Mononuclear cell (primary cell): Measurements from ENCODE around the gene TPSD1. TPM values are rescaled to one million over a fixed set of nuclear protein-coding genes. Genes with fewer than 3 reads are reported as not detected.
"Not testable (repeated sequence)": the region's sequence is repeated elsewhere in the genome, so short reads cannot be mapped to it uniquely, and the experiment has no call there.

Experiments
- H3K27me3 ChIP-seq: 2 replicates; pipeline ENCODE4 v1.6.0; 2011; ENCODE audit warnings: low read length, control low read depth; ENCODE audit not compliant: insufficient read depth
- H3K4me1 ChIP-seq: 2 replicates; pipeline ENCODE4 v1.5.1; 2011; ENCODE audit warnings: mild to moderate bottlenecking, low read length, control low read depth; ENCODE audit not compliant: insufficient read depth
- H3K4me3 ChIP-seq: 2 replicates; pipeline ENCODE4 v1.5.1; 2011; ENCODE audit warnings: mild to moderate bottlenecking, low read length, moderate library complexity
- H3K9me3 ChIP-seq: 2 replicates; pipeline ENCODE4 v1.5.1; 2011; ENCODE audit warnings: low read depth, mild to moderate bottlenecking, control low read depth, low read length
- total RNA-seq: library from RNA; depleted of rRNA; stranded (reverse); fragments of >200 nt; gene quantifications from one replicate; pipeline ENCODE4 v1.2.3, GENCODE V29; 2012

Gene TPSD1
- total RNA-seq, 1 donor: not detected

DNA sequence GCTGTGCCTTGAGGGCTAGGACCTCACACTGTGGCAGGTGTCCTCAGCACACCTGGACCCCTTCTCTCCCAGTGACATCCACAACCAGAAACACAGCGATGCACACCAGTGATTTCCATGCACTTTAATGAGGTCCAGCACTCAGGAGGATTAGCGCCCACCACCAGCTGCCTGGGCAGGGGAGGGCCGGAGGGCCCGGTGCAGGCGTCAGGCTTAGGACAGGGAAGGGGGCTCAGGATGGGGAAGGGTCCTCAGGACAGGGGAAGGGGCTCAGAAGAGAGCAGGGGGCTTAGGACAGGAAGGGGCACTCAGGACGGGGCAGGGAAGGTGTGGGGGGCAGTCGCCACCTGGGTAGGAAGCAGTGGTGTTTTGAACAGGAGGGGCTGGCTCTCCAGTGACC lies 27.6 kb upstream of the TPSD1 start:
- not testable (repeated sequence) for H3K27me3 ChIP-seq, H3K9me3 ChIP-seq, H3K4me3 ChIP-seq, H3K4me1 ChIP-seq

DNA sequence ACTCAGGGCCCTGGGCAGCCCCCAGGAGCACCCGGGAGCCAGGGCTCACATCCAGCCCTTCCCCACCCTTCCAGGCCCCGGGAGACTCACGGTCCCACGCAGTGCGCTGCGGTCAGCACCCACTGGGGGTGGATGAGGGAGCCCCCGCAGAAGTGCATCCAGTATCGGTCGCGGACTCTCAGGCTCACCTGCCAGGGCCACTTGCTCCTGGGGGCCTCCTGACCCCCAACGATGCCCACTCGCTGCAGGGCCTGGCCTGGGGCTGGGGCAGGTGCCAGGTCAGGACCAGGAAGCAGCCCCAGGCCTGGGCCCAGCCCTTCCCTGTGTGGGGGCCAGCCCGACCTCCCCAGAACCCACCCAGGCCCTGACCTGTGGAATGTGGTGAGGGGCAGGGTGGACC lies 26.4 kb upstream of the TPSD1 start:
- not testable (repeated sequence) for H3K4me3 ChIP-seq, H3K4me1 ChIP-seq, H3K27me3 ChIP-seq, H3K9me3 ChIP-seq

DNA sequence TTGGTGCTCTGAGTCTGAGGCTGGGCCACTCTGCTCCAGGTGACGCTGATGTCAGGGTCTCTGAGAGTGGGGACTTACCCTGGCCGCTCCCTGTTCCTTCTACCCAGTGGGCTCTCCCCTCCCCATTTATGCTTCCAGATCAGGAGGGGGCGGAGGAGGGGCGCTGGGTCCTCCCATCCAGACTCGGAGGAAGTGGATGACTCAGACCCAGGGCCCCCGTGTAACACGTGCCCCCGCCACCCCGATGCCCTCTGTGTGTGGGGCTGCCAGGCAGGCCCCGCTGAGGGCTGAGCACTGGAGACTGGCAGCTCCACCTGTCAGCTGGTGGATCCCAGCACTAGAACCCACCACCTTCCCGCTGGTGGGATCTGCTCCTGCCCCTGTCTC lies 25.8 kb upstream of the TPSD1 start, which contains the start of gene TPSB2:
TSS of gene TPSB2 (minus strand) at position 101 of the 387 bp plus-strand sequence. CDS start 233 bp downstream, outside the sequence.
- not testable (repeated sequence) for H3K4me3 ChIP-seq, H3K27me3 ChIP-seq, H3K9me3 ChIP-seq, H3K4me1 ChIP-seq

DNA sequence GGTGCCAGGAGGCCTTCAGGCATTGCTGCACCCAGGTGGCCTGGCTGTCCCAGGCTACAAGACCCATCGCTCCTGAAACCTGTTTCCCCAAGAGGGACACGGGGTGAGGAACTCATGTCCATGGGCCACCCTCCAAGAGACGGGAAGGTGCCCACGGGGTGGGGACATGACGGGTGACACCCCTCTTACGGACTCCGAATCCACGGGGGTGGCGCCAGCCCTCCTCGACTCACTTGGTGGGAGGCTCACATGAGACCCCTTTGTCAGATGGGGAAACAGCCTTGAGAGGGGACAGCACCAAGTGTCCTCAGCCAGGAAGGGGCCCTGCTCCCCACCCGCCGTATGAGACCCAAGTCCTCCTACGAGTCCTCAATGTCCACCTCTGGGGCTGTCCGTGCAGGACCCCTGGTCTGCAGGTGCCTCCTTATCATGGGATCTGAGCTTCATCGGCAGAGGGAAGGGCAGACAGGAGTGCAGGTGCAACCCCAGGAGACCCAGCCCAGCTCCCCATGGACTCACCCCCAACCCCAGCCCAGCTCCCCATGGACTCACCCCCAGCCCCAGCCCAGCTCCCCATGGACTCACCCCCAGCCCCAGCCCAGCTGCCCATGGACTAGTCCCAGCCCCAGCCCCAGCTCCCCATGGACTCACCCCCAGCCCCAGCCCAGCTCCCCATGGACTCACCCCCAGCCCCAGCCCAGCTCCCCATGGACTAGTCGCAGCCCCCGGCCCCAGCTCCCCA lies 25.2 kb upstream of the TPSD1 start:
- H3K9me3 ChIP-seq, H3K27me3 ChIP-seq, H3K4me1 ChIP-seq, H3K4me3 ChIP-seq: not testable (repeated sequence)

DNA sequence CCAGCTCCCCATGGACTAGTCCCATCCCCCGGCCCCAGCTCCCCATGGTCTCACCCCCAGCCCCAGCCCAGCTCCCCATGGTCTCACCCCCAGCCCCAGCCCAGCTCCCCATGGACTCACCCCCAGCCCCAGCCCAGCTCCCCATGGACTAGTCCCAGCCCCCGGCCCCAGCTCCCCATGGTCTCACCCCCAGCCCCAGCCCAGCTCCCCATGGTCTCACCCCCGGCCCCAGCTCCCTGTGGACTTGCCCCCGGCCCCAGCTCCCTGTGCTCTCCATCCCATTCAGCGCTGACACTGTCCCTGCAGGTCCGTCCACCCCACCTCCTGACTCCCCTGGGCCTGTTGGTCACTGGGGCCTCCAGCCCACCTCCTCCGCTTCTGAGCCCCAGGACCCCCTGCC lies 24.6 kb upstream of the TPSD1 start:
- H3K9me3 ChIP-seq, H3K4me1 ChIP-seq, H3K4me3 ChIP-seq, H3K27me3 ChIP-seq: not testable (repeated sequence)

DNA sequence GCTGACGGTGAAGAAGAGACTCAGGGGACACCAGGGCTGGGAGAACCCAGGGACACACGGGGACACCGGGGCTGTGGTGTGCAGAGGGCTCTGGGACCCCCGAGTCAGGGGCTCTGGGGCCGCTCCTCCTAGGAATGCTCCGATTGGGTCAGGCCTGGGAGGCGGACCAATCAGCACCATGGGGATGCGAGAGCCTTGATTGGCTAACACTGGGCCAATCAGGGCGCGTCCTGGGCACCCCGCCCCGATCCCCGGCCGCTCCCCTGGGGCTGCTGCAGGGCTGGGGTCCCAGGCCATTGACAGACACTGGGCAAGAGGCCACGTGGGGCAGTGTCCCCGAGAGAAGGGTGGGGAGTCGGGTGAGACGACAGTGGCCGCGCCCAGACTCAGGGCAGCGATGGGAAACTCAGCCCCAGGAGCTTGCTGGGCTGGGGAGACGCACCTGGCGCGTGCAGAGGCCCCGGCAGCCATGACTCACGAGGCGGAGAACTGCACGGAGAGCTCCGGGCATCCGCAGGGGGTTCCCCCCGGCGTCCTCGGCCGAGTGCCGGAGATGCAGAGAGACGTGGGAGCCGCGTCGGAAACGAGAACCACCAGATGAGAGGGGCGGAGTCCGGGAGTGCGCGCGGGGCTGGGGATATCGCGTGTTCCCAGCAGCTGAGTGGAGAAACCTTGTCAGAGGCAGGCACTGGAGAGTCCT lies 23.7 kb upstream of the TPSD1 start:
- not testable (repeated sequence) for H3K9me3 ChIP-seq, H3K27me3 ChIP-seq, H3K4me1 ChIP-seq, H3K4me3 ChIP-seq

DNA sequence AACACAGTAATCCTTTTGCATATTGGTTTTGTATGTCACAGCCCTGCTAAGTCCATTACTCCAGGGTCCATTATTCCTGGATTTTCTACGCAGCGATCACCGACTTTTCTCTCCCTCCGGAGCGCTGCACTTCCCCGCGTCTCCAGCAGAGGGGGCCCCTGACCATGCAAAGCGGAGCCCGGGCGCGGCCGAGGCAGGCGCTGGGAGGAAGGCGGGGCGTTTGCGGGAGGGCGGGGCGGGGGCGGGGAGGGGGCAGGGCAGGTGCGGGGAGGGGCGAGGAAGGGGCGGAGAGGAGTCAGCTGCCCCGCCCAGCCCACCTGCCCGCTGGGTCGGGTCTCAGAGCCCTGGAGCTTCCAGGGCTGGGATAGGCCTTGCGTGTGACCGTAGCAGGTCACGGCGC lies 19.2 kb upstream of the TPSD1 start:
- H3K27me3 ChIP-seq, H3K4me1 ChIP-seq, H3K4me3 ChIP-seq, H3K9me3 ChIP-seq: not testable (repeated sequence)

DNA sequence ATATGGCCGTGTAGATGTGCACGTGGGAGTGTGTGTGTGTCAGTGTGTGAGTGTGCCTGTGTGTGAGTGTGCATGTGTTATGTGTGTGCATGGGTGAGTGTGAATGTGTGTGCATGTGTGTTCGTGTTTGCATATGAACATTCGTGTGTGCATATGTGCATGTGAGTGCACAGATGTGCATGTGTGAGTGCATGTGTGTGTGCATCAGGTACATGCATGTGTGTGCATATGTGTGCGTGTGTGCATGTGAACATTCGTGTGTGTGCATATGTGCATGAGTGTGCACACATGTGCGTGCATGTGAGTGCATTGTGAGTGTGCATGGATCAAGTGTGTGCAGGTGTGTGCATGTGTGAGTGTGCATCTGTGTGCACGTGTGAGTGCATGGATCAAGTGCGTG lies 17.9 kb upstream of the TPSD1 start:
- no peaks in the 10 kb centered on the region for H3K4me1 ChIP-seq
- H3K9me3 ChIP-seq: no peaks in the 10 kb centered on the region
- no peak overlapping the region for H3K4me3 ChIP-seq
- H3K27me3 ChIP-seq: no peaks in the 10 kb centered on the region

DNA sequence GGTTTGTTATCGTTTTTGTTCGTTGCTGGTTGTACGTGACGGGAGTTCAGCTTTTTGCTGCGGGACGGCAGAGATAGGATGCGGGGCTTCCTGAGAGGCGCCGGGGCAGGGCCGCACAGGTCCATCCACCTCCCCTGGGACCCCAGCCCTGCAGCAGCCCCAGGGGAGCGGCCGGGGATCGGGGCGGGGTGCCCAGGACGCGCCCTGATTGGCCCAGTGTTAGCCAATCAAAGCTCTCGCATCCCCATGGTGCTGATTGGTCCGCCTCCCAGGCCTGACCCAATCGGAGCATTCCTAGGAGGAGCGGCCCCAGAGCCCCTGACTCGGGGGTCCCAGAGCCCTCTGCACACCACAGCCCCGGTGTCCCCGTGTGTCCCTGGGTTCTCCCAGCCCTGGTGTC lies 17.0 kb upstream of the TPSD1 start:
- not testable (repeated sequence) for H3K4me3 ChIP-seq, H3K4me1 ChIP-seq, H3K27me3 ChIP-seq, H3K9me3 ChIP-seq

DNA sequence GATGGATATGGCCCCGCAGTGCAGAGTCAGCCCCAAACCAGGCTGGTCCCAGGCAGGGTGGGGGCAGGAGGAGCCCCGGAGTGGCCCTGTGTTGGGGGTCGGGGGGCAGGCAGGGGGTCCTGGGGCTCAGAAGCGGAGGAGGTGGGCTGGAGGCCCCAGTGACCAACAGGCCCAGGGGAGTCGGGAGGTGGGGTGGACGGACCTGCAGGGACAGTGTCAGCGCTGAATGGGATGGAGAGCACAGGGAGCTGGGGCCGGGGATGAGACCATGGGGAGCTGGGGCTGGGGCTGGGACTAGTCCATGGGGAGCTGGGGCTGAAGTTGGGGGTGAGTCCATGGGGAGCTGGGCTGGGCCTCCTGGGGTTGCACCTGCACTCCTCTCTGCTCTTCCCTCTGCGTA lies 16.3 kb upstream of the TPSD1 start:
- H3K9me3 ChIP-seq: not testable (repeated sequence)

DNA sequence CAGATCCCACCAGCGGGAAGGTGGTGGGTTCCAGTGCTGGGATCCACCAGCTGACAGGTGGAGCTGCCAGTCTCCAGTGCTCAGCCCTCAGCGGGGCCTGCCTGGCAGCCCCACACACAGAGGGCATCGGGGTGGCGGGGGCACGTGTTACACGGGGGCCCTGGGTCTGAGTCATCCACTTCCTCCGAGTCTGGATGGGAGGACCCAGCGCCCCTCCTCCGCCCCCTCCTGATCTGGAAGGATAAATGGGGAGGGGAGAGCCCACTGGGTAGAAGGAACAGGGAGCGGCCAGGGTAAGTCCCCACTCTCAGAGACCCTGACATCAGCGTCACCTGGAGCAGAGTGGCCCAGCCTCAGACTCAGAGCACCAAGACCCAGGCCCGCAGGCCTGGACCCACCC lies 15.4 kb upstream of the TPSD1 start, which contains the start of gene TPSAB1:
TSS of gene TPSAB1 (plus strand) at position 270 of the 400 bp plus-strand sequence. CDS start 234 bp downstream, outside the sequence.
- H3K4me1 ChIP-seq, H3K9me3 ChIP-seq, H3K4me3 ChIP-seq, H3K27me3 ChIP-seq: not testable (repeated sequence)

More for the DNA sequence above, 16.3 kb upstream of the TPSD1 start:
- not testable (repeated sequence) for H3K4me1 ChIP-seq, H3K27me3 ChIP-seq, H3K4me3 ChIP-seq

DNA sequence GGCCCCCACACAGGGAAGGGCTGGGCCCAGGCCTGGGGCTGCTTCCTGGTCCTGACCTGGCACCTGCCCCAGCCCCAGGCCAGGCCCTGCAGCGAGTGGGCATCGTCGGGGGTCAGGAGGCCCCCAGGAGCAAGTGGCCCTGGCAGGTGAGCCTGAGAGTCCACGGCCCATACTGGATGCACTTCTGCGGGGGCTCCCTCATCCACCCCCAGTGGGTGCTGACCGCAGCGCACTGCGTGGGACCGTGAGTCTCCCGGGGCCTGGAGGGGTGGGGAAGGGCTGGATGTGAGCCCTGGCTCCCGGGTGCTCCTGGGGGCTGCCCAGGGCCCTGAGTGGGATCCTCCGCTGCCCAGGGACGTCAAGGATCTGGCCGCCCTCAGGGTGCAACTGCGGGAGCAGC lies 14.8 kb upstream of the TPSD1 start:
- H3K4me1 ChIP-seq: peaks cover 11% of the 10 kb centered on the region
- H3K4me3 ChIP-seq, H3K9me3 ChIP-seq, H3K27me3 ChIP-seq: not testable (repeated sequence)

DNA sequence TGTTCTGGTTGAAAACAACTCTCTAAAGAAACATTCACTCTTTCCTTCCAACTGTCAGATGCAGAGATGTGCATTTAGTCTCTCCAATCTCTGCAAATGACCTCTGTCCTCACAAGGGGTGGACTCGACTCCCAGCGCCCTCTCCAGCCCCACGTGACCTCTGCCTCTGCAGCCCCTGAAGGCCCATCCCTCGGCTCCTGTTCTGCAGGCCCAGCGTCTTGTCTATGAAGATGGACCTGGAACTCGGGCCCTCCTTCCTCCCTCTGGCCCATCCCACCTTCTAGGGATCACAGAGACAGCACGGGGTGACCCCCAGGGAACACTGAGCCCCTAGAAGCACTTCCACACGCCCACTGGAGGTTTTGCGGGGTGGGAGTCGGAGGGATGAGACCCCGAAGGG lies 12.5 kb upstream of the TPSD1 start:
- H3K4me1 ChIP-seq: peaks cover 14% of the 10 kb centered on the region
- H3K9me3 ChIP-seq, H3K4me3 ChIP-seq, H3K27me3 ChIP-seq: not testable (repeated sequence)

DNA sequence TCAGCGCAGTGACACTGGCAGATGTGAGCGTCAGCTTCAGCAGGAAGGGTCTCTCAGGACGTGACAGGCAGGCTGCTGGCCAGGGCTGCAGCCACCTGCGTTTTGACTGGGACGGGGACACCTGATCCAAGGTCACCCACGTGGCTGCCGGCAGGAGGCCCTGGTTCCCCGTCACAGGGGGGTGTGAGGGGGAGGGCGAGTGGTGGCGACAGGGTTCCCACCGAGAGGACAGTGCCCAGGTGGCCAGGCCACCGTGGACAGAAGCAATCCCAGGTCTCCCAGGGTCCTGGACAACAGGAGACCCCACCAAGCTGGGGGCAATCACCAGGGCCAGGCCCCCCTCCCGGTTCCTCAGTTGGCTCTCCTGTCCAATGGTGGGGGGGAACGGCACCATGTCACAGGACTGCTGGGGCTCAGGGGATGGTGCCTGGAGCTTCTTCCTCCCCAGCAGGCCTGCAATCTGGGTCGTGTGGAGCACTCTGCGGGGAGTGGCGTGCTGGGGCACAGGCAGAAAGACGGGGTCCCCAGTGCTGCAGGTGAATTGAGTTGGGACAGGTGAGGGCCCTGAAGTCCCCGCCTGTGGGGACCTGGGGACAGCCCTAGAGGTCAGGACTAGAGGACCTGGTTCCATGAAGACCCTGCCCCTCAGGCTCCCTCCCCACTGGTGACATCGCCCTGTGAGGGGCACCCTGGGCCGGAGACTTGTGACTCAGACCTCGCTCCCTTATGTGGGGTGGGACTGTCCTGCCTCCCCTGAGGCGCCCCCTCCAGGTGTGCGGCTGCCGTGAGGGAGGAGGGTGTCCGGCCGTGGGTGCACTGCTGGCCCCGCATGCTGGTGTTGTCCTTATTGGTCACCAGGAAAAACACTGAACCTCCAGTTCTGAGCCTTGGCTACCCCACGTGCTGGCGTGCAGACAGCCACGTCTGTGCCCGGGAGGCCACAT lies 11.7 kb upstream of the TPSD1 start:
- H3K4me3 ChIP-seq, H3K27me3 ChIP-seq, H3K9me3 ChIP-seq: not testable (repeated sequence)
- peaks cover 14% of the 10 kb centered on the region for H3K4me1 ChIP-seq

DNA sequence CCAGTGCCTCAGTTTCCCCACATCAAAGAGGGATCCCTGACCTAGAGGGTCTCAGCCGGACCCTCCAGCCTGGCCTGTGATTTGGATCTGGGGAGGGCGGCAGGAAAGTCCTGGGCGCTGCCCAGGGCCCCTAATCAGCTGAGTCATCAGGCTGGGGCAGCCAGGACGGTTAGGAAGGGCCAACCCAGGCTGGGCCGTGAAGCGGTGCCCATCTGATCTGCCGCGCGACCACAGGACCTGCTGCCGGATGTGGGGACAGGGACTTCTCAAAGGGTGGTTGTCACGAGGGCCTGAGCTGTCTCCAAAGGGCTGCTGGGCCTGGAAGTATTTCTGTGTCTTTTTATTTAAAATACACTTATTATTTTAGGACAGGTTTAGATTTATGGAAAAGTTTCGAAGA lies 11.0 kb upstream of the TPSD1 start:
- Histone ChIP-seq H3K4me3 (no peak overlapping the region), H3K27me3 (peaks cover 3% of the 10 kb centered on the region), H3K4me1 (peaks cover 14% of the 10 kb centered on the region), H3K9me3 (no peaks in the 10 kb centered on the region)
